ENCODE measurements around the gene HMX3. TPM values are rescaled to one million over a fixed set of nuclear protein-coding genes. Genes with fewer than 3 reads are reported as not detected.

The HMX3 gene
- not detected for polyA plus RNA-seq (2013, experiment 1 of 2; ENCODE audit: insufficient read length)
- not detected for polyA plus RNA-seq (2013, experiment 2 of 2; ENCODE audit: insufficient read length)

DNA sequence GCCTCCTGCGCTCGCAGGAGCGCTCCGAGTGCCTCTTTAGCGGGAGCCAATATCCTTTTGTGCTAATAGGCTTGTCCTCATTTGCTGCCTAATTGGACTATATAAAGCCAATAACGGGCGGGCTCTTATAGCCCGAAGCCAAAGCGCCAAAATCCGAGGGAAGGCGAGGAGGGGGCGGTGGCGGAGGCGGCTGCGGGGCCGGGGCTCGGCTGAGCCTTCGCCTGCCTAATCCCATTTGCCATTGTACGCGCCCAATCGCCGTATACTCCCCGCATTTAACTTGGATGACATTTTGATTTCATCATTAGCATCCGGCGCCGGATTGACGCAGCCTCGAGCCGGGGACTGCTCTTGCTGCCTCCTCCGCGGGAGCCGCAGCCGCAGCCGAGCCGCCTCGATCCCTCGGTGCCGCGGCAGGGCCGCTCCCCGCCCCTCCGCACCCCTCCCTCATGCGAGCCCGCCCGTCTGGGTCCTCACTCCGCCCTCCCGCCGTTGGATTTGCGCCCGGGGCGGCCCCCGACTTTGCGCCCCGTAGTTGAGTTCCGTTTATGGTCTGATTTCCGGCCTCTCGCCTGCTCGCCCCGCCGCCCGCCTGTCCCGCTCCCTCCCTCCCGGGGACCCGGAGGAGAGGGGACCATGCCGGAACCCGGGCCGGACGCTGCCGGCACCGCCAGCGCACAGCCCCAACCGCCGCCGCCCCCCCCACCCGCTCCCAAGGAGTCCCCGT lies at the start of gene HMX3:
TSS of gene HMX3 (plus strand) at position 556 of the 727 bp plus-strand sequence. CDS start at position 637, 81 bp downstream.
- no peak for DNase-seq

DNA sequence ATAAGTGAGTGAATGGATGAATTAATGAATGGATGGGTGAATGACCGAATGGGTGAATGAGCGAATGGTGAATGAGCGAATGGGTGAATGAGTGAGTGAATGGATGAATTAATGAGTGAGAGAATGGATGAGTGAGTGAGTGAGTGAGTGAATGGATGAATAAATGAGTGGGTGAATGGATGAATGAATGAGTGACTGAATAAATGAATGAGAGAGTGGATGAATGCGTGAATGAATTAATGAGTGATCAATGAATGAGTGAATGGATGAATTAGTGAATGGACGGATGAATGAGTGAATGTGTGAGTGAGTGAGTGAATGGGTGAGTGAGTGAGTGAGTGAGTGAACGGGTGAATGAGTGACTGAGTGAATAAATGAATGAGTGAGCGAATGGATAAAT lies 49.5 kb upstream of the HMX3 start:
- no peak for DNase-seq

DNA sequence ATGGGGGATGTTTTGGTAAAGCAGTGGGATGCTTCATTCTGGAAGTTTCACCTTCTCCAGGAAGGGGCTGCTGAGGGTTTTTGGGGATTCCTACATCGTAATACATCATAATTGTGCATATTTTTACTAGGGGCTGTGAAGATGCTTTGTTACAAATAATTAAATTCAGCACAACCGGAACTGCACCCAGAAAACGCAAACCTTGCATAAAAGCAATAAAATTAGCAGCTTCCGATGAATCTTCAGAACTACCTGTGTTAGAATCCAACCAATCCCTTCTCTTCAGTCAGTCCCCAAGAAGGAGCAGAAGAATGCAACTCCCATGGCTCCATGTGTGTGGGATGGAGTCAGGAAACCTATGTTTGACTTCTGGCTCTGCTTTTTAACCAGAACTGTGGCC lies 48.4 kb upstream of the HMX3 start:
- no peak for DNase-seq

DNA sequence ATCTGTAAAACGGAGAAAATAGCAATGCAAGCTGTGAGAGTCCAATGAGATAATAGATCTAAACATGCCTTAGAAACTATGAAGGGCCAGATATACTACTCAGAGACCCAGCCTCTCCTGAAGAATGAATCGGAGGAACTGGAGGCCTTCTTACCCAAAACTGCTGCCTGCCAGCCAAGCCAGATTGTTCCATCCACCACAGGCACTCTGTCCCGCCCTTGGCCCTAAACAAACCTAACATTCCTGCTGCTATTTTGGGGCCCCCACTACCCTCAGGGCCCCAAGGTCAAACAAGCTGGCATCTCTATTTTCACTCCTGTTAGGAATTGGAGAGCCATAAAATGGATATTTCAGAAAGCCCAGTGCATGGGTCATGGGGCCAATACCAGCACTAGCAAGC lies 48.0 kb upstream of the HMX3 start:
- DNase-seq: no peak

DNA sequence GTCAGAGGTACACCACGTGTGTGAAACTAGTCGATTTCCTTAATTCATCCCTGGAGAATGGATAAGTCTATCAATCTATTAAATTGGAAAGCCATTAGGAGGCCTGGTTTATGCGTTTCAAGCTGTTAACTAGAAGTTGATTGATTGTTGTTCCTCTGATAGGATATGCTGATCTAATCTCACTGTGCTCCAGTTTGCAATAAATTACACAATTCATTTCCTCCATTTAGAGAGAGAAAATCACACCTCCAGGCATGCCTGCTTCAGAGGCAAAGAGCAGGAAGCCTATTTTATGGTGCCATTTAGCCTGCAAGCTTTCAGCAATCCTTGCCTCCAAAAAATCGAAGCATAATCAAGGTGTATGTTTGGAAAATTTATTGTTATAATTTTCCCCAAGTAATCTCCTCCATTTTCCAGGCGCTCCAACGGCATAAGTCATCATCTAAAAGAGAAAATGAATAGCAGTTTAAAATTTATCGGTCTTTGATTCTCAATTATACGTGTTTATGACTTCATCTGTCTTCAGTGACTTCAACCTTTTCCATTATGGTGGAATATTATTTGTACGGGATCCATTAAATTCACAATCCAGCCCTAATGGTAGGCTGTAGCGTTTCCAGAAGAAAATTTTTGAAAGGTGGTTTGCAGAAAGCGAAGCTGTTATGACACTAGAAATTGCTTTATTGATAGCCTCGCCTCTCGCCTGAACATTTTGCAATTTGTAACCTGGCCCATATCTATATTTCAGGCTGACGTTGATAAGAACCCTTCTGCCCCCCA lies 42.9 kb upstream of the HMX3 start:
- DNase-seq: no peak

DNA sequence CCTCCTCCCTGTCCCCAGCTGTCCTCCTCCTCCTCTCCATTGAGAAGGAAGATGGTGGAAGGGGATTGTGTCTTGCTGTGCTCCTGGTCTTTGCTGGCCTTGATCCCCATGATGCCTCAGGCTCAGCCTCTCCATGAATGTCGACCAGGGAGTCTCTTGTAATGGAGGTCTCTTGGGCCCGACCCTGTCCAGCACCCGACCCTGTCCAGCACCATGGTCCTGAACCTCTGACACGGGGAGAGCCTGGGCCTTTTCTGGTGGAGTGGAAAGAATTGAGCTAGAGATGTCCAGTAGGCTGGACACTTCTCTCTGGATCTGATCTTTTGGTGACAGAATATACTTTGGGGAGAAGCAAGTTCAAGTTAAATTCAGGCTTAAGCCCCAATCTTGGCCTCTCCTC lies 42.3 kb upstream of the HMX3 start:
- DNase-seq: no peak

DNA sequence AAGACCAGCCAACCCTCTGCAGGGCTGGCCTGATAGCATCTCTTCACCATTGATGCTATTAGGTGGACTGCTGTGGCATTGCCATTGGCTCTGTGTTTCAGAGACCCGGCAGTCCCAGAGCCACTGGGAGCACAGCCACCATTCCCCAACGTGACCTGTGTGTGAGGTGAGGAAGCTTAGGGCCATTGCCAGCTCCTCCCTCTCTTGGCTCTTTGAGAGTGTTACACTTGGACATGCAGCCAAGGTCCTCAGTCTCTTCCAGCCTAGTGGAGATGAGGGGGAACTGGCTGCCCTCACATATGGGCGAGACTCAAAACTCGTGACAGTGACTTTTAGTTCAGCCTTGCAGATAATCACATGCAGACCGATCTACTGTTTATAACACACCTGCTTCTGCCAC lies 39.3 kb upstream of the HMX3 start:
- no peak for DNase-seq

DNA sequence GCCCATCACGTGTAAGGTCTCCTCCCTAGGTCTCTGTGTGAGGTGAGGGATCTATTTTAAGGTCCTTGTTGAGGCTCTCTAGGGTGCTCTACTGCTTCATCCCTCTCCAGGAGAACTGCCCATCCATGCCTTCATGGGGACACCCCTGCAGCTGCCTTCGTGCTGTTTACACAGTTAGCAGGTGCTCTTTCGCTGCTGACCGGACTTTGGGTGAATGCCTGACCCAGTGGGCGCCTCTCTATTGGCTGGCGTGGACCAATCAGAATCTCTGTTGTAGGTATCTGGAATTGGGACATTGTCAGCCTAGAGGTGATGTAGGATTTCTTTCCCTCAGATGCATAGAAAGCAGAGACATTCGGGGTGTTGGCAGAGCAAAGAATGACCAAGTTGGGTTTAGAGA lies 38.7 kb upstream of the HMX3 start:
- DNase-seq: no peak

DNA sequence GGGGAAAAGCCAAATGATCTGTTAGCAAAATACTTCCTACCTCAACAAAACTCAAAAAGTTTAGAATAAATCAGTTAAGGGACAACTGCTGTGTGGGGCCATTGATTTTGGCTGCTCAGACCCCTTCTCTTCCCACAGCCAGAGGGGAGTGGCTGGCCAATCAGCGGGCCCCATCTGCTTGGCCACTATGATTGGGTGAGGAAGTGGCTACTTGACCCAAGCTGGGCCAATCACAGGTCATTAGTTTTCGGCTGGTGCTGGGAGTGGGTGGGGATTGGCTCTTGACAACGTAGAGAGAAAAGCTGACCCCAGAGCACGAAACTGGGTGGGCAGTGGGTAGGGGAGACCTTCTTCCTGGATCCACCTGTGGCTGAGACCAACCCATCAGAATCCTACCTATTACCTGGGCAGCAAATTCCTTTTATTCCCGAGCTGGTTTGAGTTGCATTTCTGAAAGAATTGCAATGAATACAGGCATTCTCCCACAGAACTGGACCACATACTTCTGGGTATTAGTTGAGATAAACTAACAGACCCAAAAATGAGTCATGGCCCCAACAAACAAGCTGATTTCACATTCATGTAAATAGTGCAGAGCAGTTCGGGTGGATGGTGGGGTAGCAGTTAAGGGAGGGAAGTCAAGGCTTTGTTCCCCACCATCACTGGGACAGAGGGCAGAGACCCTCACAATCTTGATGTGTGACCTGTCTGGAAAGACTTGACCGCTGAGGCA lies 35.6 kb upstream of the HMX3 start:
- DNase-seq: no peak

DNA sequence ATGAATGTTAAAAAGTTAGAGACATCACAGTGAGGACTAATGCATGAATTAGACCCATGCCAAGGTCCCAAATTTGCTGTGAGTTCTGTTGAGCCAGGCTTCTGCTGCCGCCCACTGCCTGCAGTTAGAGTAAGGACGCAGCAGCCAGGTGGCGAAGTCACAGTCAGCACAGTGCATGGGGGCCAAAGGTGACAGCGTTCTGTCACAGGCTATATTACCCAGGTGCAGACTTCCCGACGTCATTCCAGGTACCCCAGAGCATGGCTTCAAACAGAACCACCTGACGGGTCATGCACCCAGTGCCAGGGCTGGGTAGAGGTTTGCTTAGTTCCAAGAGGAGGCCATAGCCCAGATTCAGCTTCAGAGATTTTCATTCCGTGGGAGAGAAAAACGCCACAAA lies 33.9 kb upstream of the HMX3 start:
- DNase-seq: no peak

DNA sequence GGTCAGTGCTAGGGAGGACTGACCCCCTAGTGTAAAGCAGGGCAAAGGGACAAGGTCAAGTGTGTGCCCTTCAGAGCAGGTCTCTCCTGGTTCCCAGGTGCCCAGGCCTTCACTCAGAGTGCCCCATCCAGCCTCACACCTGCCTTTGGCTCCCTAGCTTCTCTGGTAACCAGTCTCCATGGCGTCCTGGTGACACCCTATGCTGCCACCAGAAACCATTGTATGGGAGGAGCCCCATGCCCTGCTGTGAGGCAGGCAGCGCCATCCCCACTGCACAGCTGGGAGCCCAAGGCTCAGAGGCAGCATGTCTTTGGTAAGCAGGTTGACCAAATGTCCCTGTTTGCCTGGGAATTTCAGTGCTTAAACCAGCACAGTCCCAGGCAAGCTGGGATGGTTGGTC lies 33.1 kb upstream of the HMX3 start:
- no peak for DNase-seq

DNA sequence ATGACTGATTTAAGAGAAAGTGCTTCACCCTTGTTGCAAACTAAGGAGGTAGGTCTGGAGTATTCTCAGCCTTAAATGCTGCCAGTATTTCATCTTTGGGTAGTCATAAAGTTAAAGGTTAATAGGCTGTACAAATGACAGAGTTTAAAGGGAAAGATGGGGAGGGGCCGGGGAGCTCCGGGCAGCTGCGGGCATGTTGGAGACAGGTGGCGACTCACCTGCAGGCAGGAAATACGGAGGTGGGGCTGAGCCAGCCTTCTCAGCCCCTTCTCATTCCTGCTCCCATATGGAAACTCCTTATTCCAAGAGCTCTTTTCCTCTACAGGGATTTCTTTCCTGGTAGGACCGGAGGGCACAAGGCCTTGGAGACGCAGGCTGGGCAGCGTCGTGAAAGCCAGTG lies 31.8 kb upstream of the HMX3 start:
- DNase-seq: no peak

DNA sequence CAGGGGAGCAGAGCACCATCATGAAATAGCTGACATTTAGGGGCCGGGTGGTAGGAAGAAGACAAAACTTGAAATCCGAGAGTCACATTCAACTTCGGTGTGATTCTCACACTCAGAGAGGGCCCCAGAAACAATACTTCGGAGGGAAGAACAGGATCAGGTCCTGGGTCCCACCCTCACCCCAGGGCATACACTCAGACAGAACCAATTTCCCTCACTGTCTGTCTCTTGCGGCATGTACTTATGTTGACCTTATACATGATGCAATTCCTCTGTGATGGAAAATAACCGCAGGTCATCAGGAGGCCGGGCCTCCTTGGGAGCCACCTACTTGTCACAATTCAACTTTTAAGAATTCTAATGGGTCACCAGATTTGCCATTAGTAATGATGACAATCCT lies 26.3 kb upstream of the HMX3 start:
- no peak for DNase-seq

DNA sequence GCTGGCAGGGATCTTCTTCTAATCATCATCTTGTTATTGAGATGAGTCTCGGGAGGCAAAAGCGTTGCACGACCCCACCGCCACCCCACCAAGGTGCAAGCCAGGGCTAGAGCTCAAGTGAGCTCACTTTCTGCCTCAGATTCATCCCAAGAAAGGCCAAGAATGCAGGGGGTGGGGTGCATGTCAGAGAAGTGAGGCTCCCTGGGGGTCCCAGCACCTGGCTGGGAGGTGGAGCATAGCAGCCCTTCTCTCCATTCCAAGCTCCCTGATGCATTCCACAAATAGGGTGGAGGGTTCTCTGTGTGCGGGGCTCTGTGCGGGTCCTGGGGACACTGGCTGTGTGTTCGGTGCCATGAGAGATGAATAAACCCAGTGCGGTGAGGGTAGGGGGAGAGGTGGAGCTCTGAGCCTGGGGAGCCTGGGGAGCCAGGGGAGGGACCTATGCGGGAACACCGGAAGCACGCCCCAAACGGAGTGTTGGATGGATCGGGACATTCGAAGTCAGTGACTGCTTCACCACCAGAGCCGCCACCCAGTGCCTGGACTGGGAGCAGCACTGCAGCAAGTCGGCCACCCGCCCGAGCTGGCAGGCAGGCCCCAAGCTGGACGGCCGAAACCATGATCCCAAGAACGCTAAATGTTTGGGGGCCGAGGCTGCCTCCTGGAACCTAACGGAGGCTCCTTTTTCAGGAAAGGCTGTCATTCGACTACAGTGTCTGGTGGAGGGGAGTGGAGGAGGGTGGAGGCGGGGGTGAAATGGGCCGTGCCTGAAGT lies 17.9 kb upstream of the HMX3 start:
- no peak for DNase-seq

DNA sequence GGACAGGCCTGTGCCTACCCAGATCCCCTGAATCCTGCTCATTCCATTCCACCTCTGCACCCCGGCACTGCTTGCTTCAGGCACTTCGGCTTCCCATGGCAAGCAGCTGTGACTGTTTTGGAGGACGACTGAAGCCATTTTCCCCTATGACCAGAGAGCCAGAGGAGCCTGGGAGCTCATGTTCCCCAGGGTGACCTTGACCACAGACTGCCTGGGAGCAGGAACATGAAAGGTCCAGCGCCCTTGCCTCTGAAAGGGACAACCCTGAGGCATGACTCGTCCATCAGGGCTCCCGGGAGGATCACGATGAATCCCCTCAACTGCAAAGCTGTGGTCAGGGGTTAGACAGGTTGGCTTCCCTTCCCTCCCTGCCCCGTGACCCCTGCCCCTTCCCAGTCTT lies 16.7 kb upstream of the HMX3 start:
- DNase-seq: no peak

DNA sequence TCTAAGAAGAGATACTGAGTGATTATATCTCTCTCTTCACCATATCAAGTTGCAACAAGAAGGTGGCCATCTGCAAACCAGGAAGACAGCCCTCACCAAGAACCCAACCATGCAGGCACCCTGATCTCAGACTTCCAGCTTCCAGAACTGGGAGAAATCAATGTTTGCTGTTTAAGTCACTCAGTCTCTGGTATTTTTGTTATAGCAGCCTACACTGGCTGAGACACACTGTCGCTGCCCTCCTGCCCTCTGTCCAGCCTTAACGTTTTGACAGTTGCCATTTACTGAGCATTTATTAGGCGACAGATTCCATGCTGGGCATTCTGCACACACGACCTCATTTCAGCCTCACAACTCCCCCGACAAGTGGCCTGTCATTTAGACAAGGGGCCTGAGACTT lies 9.5 kb upstream of the HMX3 start:
- DNase-seq: no peak

DNA sequence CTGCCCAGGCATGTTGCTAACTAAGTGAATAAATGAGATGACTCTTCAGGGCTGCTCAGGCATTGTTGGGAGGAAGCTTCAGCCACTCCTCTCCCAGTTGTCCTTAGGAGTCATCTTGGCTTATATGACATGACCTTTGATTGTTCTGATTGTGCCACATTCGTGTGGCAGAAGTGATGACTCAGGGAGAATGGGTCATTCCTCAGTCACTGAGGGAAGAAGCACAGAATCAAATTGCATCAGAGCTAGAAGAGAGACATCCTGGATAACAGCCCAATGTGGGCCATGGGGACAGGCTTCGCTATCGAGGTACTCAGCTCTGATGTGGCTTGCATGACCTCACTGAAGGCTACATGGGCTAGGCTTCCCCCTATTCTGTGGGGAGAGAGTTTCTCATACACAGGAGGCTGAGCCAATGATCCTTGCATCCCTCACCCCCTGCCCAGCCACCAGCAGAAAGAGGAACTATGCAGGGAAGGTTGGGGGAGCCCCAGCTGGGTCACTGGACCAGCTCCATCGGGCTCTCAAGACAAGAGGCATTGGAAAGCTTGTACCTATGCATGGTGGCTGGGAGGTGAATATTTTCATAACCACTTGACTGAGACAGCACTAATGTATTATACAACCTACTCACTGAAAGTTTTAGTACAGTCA lies 6.0 kb upstream of the HMX3 start:
- no peak for DNase-seq

DNA sequence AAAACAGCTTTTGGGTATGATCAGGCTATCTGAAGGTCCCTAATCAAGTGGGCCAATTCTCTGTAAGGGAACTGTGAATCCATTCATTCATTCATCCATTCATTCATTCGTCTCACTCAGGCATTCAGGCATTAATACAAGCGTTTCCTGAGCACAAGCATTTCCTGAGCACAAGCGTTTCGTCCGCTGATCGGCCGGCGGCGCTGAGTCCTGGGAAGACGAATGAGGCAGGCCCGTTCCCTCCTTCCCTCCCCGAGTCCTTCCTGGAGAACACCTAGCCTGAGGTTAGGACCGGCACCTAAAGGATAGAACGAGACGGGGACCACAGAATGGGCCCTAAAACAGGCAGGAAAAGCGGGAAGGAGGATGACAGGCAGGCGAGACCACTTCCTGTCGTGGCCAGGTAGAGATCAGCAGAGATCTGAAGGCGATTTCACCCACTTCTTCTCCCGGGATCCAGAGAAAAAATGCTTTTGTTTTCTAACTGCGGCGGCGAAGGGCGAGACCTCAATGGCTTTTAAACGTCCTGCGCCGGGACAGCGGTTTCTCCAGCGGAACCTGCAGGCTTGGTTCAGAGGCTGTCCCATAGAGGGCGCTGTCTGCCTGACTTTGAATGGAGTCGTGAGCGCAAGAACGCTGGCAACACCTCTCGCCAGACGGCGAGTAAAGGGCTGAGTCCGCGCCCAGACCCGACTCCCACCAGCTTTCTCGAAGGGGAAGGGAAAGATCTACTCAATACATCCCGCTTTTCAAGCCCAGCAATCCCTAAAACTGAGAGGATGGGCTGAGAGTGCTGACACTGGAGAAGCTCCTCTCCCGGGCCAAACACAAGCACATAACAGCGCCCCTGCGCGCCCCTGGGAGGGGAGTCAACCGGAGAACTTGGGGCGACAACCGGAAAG lies 2.9 kb upstream of the HMX3 start:
- DNase-seq: peak; percentile 74

DNA sequence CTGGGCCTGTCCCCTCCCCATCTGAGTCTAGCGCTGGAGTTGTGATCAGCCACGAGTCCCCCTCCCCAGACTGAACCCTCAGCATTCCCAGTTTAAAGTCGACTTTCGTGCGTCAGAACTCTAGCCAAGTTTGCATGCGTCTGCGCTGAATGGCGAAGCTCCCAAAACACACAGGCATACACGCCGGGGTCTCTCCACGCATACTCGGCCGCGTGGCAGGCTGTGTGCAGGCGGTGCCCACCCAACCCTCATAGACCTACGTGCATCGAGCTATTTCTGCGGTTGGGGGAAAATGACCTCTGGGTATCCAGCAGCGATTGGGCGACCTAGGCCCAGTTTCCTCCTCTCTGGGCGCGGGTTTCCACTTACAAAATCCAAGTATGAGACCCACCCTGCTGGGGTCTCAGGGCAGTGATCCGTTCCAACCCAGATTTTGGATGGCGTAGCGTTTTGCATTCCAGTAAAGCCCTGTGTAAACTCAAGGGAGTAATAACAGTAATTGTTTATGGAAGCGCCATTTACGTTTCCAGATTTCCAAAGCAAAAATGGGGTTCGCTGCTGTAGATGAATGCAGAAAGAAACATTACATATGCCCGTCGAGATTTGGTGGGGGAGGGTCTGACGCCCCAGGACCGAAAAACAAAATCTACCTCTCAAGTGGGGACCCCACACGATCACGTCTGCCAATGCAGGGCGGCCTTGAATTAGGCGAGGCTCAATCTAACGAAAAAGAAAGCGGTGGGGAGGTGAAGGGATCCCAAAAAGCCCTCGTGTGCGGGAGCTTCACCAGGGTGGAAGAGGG lies 2.0 kb upstream of the HMX3 start:
- DNase-seq: no peak

DNA sequence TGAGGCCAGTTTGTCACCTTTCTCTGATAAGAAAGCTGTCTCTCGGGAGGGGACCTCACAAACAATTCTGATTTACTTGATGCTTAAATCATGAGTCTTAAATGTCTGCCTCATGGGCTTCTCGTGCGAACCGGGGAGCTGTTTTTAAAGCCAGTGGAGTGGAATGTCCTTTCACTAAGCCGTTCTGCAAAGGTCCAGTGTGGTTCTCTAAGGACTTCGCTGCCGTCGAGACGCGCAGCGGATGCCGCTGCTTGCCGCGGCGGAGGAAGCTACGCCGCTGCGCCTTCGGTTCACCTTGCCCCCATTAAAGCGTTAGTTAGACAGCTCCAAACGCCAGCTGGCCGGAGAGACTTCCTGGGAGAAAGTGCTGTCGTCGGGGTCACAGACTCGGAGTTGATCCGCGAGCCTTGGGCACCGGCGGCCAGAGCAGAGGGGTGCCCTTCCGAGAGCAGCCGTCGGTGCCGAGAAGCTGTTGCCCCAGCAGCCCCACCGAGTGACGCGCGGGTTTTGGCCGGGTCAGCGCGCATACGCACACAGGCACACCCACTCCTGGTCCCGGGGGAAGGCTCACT lies 1.3 kb upstream of the HMX3 start:
- DNase-seq: no peak

Measured in fibroblast of skin of back (primary cell).